Right lobe of liver (tissue), 6 donors: ENCODE measurements around the gene TIMM22. TPM values are rescaled to one million over a fixed set of nuclear protein-coding genes. Genes with fewer than 3 reads are reported as not detected.

ENCODE experiments used
- ATAC-seq, 4 donors: fragments of 200-7000 bp; cut with Tn5 transposase; one replicate each; pipeline ENCODE4 v1.9.1; 2020; ENCODE audit warnings: mild to moderate bottlenecking in 4 of 4, moderate library complexity in 4 of 4
- DNase-seq, 3 donors: peaks; one replicate each; pipeline ENCODE4 v3.0.0-alpha.2; 2020
- H3K27ac ChIP-seq, 3 donors: fragments of 200-600 bp; one replicate each; pipeline ENCODE4 v1.8.0; 2022
- H3K27me3 ChIP-seq, 2 donors: fragments of 200-600 bp; one replicate each; pipeline ENCODE4 v1.8.0; 2022
- H3K36me3 ChIP-seq, 4 donors: fragments of 200-600 bp; sonication (generic) in 1 of 4; one replicate each; pipeline versions ENCODE4 v1.5.1 to v1.8.0; 2017 to 2022; ENCODE audit warnings: control low read depth in 1 of 4
- H3K4me1 ChIP-seq, 4 donors: fragments of 200-600 bp; sonication (generic) in 1 of 4; one replicate each; pipeline versions ENCODE4 v1.5.1 to v1.8.0; 2017 to 2022; ENCODE audit warnings: control low read depth in 1 of 4
- H3K4me3 ChIP-seq, 3 donors: fragments of 200-600 bp; one replicate each; pipeline ENCODE4 v1.8.0; 2022
- H3K9me3 ChIP-seq, 4 donors: fragments of 200-600 bp; sonication (generic) in 1 of 4; one replicate each; pipeline versions ENCODE4 v1.5.1 to v1.8.0; 2017 to 2022; ENCODE audit warnings: control low read depth in 1 of 4
- CTCF ChIP-seq, 4 donors: fragments of 200-600 bp in 3 of 4; fragments of 450-650 bp in 1 of 4; IDR thresholded peaks; one replicate each; pipeline versions ENCODE4 v1.5.1 to v1.8.0; 2016 to 2022; ENCODE audit warnings: antibody characterized with exemption in 4 of 4, mild to moderate bottlenecking in 2 of 4
- POLR2A ChIP-seq: fragments of 450-650 bp; IDR thresholded peaks from one replicate; pipeline ENCODE4 v1.6.1; 2017; ENCODE audit warnings: antibody characterized with exemption, mild to moderate bottlenecking
- WGBS: methylation state at CpG from one replicate; pipeline ENCODE4 v1.1.6; 2018; ENCODE audit warnings: low coverage, low lambda C conversion rate; ENCODE audit not compliant: insufficient coverage; ENCODE audit errors: missing lambda C conversion rate; 5-methylcytosine and 5-hydroxymethylcytosine counted together
- intact Hi-C, 2 donors: fragments of 100-400 bp; cut with DNase I; formaldehyde crosslinking; loops; one replicate each; pipeline versions ENCODE4 v1.11.2 to v1.14.1; 2022
- total RNA-seq, 6 experiments: library from RNA; depleted of rRNA in 2 of 6; stranded (reverse); fragments of >200 nt in 2 of 6; fragmentation: NEBNext Ultra II Directional in 3 of 6; extraction: Animal tissue kit (Norgen Biotek cat#: 25700) in 3 of 6; gene quantifications; one replicate each; pipeline versions ENCODE4 v1.1.0 to v1.2.4, GENCODE V29; 2016 to 2023
- donor health status: DM: no; HTN: yes; CAD: no.
- donor health status: DM: no; HTN: no; CAD: no.
- donor health status: DM: no; HTN: no; CAD: no.
- donor health status: DM: no; HTN: yes; CAD: no.
- donor health status: DM: no; HTN: yes; CAD: no.

The TIMM22 gene
- total RNA-seq, 6 experiments from 2014 or later: 3.9 to 6.5 (median 4.1) TPM

- Histone ChIP-seq H3K4me3 (no peak overlapping the region), H3K4me1 (no peaks in the 10 kb centered on the region), H3K36me3 (no peaks in the 10 kb centered on the region), H3K27me3 (no peaks in the 10 kb centered on the region), H3K9me3 (no peaks in the 10 kb centered on the region), H3K27ac (no peak overlapping the region)
- 70% methylated on average over 4 of the region's 24 CpGs for WGBS
- ATAC-seq: no peak
- intact Hi-C loops: no loop called here
- DNase-seq: no peak
- no peak for TF ChIP-seq CTCF (IDR thresholded peaks at IDR 0.05)
- no peak for TF ChIP-seq POLR2A
Observed at GRCh38 chr17:1036171-1036844, 39.4 kb downstream of the TIMM22 start.

- Histone ChIP-seq H3K27me3 (no peaks in the 10 kb centered on the region), H3K4me3 (no peak overlapping the region), H3K4me1 (no peaks in the 10 kb centered on the region), H3K36me3 (no peaks in the 10 kb centered on the region), H3K27ac (no peak overlapping the region), H3K9me3 (no peaks in the 10 kb centered on the region)
- 67% methylated on average over 1 of the region's 2 CpGs for WGBS
- intact Hi-C loops: no loop called here
- no peak for ATAC-seq
- TF ChIP-seq POLR2A (no peak), CTCF (IDR thresholded peaks at IDR 0.05) (no peak)
- DNase-seq: no peak
Observed at GRCh38 chr17:1036845-1037237, 39.9 kb downstream of the TIMM22 start.

GRCh38 chr17:1037238-1037879 is 40.4 kb downstream of the TIMM22 start:
- DNase-seq: no peak
- no peaks in the 10 kb centered on the region for H3K36me3 ChIP-seq
- H3K9me3 ChIP-seq: no peaks in the 10 kb centered on the region
- no peak for ATAC-seq
- H3K4me1 ChIP-seq: no peaks in the 10 kb centered on the region
- TF ChIP-seq POLR2A (no peak), CTCF (IDR thresholded peaks at IDR 0.05) (no peak)
- intact Hi-C loops: no loop called here
- 65% methylated on average over 2 of the region's 19 CpGs for WGBS
- H3K27ac ChIP-seq: no peak overlapping the region
- no peaks in the 10 kb centered on the region for H3K27me3 ChIP-seq
- H3K4me3 ChIP-seq: no peak overlapping the region

GRCh38 chr17:1038459-1039122 is 41.7 kb downstream of the TIMM22 start:
- WGBS: 49% methylated on average over 4 of the region's 31 CpGs
- Histone ChIP-seq H3K4me1 (no peaks in the 10 kb centered on the region), H3K36me3 (no peaks in the 10 kb centered on the region), H3K27me3 (no peaks in the 10 kb centered on the region), H3K27ac (peak overlapping the region in 1 of 3 donors; percentile 38), H3K9me3 (no peaks in the 10 kb centered on the region), H3K4me3 (no peak overlapping the region)
- no peak for TF ChIP-seq POLR2A
- no peak for TF ChIP-seq CTCF (IDR thresholded peaks at IDR 0.05)
- DNase-seq (no peak), ATAC-seq (no peak)
- intact Hi-C loops: no loop called here
